Measurements from ENCODE around the gene BAHCC1. TPM values are rescaled to one million over a fixed set of nuclear protein-coding genes. Genes with fewer than 3 reads are reported as not detected.

The BAHCC1 gene
- polyA plus RNA-seq, 1 experiment, result 3.1 TPM

GRCh38 chr17:81419886-81420768, 24.9 kb downstream of the BAHCC1 start:
- ChIA-PET CTCF (interaction anchor here (0.6 to 3.5 kb wide), 5 partner anchors 9 to 23 kb away, joined by 3 to 7 read pairs (median 3); no protein-coding TSS in a partner anchor), POLR2A (no interaction called here)
- Histone ChIP-seq H3K36me3 (ENCODE audit: control insufficient read depth, insufficient read depth, low read length) (no peaks in the 10 kb centered on the region), H3K4me3 (ENCODE audit: low read depth, low read length) (peak overlapping the region; percentile 24), H3K27me3 (ENCODE audit: control insufficient read depth, insufficient read depth, low read length) (no peaks in the 10 kb centered on the region)
- TF ChIP-seq CTCF (IDR thresholded peaks at IDR 0.05; ENCODE audit: insufficient read depth, low read depth, low read length), result no peak
- DNase-seq (ENCODE audit: low read depth), result no peak

DNA sequence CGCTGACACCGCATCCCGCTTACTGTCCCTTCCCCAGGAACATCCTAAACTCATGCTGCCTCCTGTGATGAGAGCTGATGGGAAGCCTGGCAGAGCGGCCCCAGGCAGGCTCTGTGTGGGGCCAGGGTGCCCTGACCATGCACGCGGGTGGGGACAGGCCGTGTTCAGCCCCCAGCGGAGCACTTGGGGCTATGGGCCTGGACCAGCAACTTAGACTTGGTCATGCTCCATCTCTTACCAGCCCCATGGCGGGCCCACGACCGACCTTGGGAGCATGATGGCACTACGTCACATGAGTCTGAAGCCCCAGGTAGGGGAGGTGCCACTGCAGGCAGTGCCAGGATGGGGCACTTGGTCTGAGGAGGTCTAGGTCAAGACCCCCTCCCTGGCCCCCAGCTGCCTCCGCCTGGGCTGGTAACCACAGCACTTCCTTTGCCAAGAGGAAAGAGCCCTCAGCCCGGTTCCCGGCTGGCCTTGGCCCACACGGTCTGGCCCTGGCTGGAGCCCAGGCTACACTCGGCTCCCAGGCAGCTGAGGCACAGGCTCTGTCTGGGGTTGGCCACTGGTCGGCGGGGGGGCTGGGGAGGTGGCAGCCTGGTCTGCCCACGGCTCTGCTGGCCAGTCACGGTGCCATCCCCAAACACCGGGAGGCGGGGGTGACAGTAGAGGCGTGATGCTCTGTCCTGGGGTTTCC, 25.7 kb downstream of the BAHCC1 start:
- no peaks in the 10 kb centered on the region for H3K27me3 ChIP-seq (ENCODE audit: control insufficient read depth, insufficient read depth, low read length)
- DNase-seq (ENCODE audit: low read depth), result no peak
- H3K4me3 ChIP-seq (ENCODE audit: low read depth, low read length), result no peak overlapping the region
- ChIA-PET CTCF (interaction anchor here (0.6 to 3.5 kb wide), 3 partner anchors 14 to 24 kb away, joined by 3 to 7 read pairs (median 3); no protein-coding TSS in a partner anchor), POLR2A (no interaction called here)
- TF ChIP-seq CTCF (IDR thresholded peaks at IDR 0.05; ENCODE audit: insufficient read depth, low read depth, low read length), result no peak
- no peaks in the 10 kb centered on the region for H3K36me3 ChIP-seq (ENCODE audit: control insufficient read depth, insufficient read depth, low read length)

DNA sequence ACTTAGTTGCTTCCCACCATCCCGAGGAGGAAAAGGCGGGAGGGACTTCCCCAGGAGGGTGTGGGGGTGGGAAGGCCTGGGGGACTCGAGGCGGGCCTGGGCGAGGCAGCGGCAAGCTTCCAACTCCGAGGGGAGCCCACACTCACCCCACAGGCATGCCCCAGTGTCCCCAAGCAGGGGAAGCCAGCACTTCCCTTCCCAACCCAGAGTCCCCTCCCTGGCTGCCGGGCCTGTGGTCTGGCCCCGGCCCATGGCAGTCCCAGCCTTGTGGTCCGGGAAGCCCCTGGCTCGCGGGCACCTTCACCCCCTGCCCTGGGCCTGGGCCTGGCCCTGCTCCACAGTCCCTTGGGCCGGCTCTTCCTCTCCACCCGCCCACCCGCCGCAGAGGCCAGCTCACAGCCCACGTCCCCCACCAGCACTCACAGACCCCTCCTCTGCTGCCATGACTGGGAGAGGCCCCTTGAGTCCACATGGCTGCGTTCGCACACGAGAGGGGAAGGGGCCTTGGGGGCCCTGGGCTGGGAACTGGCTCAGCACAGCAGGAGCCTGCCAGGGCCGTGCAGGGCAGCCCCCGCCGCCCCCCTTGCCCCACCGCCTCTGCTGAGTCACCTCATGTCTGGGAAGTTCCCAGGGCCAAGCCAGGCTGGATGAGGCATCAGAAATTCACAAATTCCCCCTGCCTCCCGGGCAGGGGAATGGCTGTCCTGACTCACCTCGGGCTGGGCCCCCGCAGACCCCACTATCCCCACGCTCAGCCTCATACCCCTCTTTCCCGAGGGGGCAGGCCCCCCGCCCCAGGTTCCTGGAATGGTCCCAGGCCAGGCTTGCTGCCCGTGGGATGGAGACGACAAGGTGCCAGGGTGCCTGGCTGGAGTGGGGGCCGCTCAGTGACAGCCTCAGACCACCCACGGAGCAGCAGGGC, 27.8 kb downstream of the BAHCC1 start:
- DNase-seq (ENCODE audit: low read depth), result peak; percentile 72
- ChIA-PET POLR2A (interaction anchor here (0.6 kb wide), 1 partner anchor 93 kb away, joined by 3 read pairs; no protein-coding TSS in a partner anchor), CTCF (interaction anchor here (0.8 to 1.2 kb wide), 5 partner anchors 18 to 114 kb away, joined by 3 to 4 read pairs (median 3); no protein-coding TSS in a partner anchor)
- Histone ChIP-seq H3K36me3 (ENCODE audit: control insufficient read depth, insufficient read depth, low read length) (no peaks in the 10 kb centered on the region), H3K4me3 (ENCODE audit: low read depth, low read length) (peak overlapping the region; percentile 15), H3K27me3 (ENCODE audit: control insufficient read depth, insufficient read depth, low read length) (no peaks in the 10 kb centered on the region)
- no peak for TF ChIP-seq CTCF (IDR thresholded peaks at IDR 0.05; ENCODE audit: insufficient read depth, low read depth, low read length)

DNA sequence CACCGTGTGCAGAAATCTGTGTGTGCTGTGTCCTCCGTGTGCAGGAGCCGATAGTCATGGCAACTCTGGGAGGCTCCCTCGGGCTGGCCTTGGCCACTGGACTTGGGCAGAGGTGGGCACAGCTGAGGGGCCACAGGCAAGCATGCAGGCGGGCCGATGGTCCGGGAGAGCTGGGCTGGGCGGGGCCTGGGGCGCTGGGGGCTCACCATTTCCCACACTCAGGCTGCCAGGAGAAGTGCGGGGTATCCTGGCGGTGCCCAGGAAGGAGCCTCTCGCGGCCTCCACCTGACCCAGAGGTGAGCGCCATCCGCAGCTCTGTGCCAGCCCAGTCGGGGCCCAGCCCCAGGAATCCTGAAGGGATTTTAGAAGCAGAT, 28.4 kb downstream of the BAHCC1 start:
- no peak overlapping the region for H3K4me3 ChIP-seq (ENCODE audit: low read depth, low read length)
- CTCF ChIA-PET, result interaction anchor here (0.8 kb wide), 1 partner anchor 17 kb away, joined by 3 read pairs; no protein-coding TSS in a partner anchor
- POLR2A ChIA-PET, result interaction anchor here (0.6 kb wide), 1 partner anchor 93 kb away, joined by 3 read pairs; no protein-coding TSS in a partner anchor

More for the DNA sequence above, 28.4 kb downstream of the BAHCC1 start:
- no peak for DNase-seq (ENCODE audit: low read depth)
- H3K36me3 ChIP-seq (ENCODE audit: control insufficient read depth, insufficient read depth, low read length), result no peaks in the 10 kb centered on the region
- H3K27me3 ChIP-seq (ENCODE audit: control insufficient read depth, insufficient read depth, low read length), result no peaks in the 10 kb centered on the region
- no peak for TF ChIP-seq CTCF (IDR thresholded peaks at IDR 0.05; ENCODE audit: insufficient read depth, low read depth, low read length)

Data from BJ (cell line).